Panc1 (cell line): ENCODE measurements around the gene CDK5. TPM values are rescaled to one million over a fixed set of nuclear protein-coding genes. Genes with fewer than 3 reads are reported as not detected.

Experiments
- ATAC-seq: fragments of 200-7000 bp; cut with Tn5 transposase; 2 replicates; pipeline ENCODE4 v1.9.1; 2020; ENCODE audit warnings: mild to moderate bottlenecking, moderate library complexity
- BruUV-seq: library from RNA; stranded (reverse); fragments of 400-500 nt; replicated peaks from 2 replicates; lab custom pipeline; 2021; lab: Mats Ljungman, UMichigan
- CTCF ChIA-PET: fragments of 300-600 bp; sonication (Branson Sonifier 250); formaldehyde crosslinking; loops from one replicate; lab custom pipeline; 2022; ENCODE audit warnings: antibody characterized with exemption; lab: Charles Lee
- POLR2A ChIA-PET: fragments of 300-600 bp; sonication (Branson Sonifier 250); formaldehyde crosslinking; loops from one replicate; lab custom pipeline; 2022; ENCODE audit warnings: antibody characterized with exemption; lab: Charles Lee
- DNase-seq: peaks from one replicate; pipeline ENCODE4 v3.0.0-alpha.2; 2010; ENCODE audit warnings: low read depth, low spot score
- H3K27ac ChIP-seq: 2 replicates; pipeline ENCODE4 v1.5.1; 2011; ENCODE audit warnings: mild to moderate bottlenecking, low read length, inconsistent platforms
- H3K27me3 ChIP-seq: fragments of 200-500 bp; sonication (Bioruptor generic); 2 replicates; pipeline ENCODE4 v1.6.0; 2014; ENCODE audit warnings: low read length, inconsistent platforms; ENCODE audit not compliant: control insufficient read depth, insufficient read depth
- H3K36me3 ChIP-seq: fragments of 200-500 bp; sonication (Bioruptor generic); 2 replicates; pipeline ENCODE4 v1.5.1; 2014; ENCODE audit warnings: inconsistent platforms, mild to moderate bottlenecking, low read length, moderate library complexity; ENCODE audit not compliant: control insufficient read depth, insufficient read depth
- H3K4me1 ChIP-seq: 2 replicates; pipeline ENCODE4 v1.5.1; 2011; ENCODE audit warnings: inconsistent platforms, mild to moderate bottlenecking, low read length, moderate library complexity; ENCODE audit not compliant: control insufficient read depth, insufficient read depth
- H3K4me3 ChIP-seq, 2 experiments: 2 replicates each; pipeline ENCODE4 v1.5.1; 2011 to 2012; ENCODE audit warnings: low read depth in 2 of 2, low read length in 2 of 2, mild to moderate bottlenecking in 2 of 2, inconsistent platforms in 1 of 2, moderate library complexity in 1 of 2
- H3K9me3 ChIP-seq: fragments of 200-500 bp; sonication (Bioruptor generic); 2 replicates; pipeline ENCODE4 v1.5.1; 2014; ENCODE audit warnings: low read depth, mild to moderate bottlenecking, inconsistent platforms, low read length, moderate library complexity; ENCODE audit not compliant: control insufficient read depth, insufficient read depth
- CTCF ChIP-seq: fragments of 450-650 bp; IDR thresholded peaks from 2 replicates; pipeline ENCODE4 v1.5.1; 2017; ENCODE audit warnings: mild to moderate bottlenecking
- POLR2AphosphoS5 ChIP-seq: IDR thresholded peaks from 2 replicates; pipeline ENCODE4 v1.6.1; 2012; ENCODE audit warnings: mild to moderate bottlenecking, low read depth, low read length, moderate library complexity
- REST ChIP-seq, 2 experiments: IDR thresholded peaks; 2 replicates each; pipeline ENCODE4 v1.6.1; 2011 to 2012; ENCODE audit warnings: low read depth in 2 of 2, control low read depth in 1 of 2, low read length in 1 of 2, mild to moderate bottlenecking in 1 of 2, moderate library complexity in 1 of 2; ENCODE audit not compliant: insufficient read depth in 1 of 2
- SIN3A ChIP-seq: IDR thresholded peaks from 2 replicates; pipeline ENCODE4 v1.6.1; 2012; ENCODE audit warnings: low read depth, mild to moderate bottlenecking, low read length, moderate library complexity, borderline replicate concordance; ENCODE audit not compliant: insufficient read depth
- TCF7L2 ChIP-seq: IDR thresholded peaks from 2 replicates; pipeline ENCODE4 v1.6.1; 2011; ENCODE audit warnings: mild to moderate bottlenecking, low read depth, low read length, inconsistent platforms
- in situ Hi-C: cut with HindIII; loops from 2 replicates; pipeline ENCODE4 v1.10.0; 2016; ENCODE audit warnings: low sequenced_read_pairs, low pct_unique_long_range_greater_than_20kb
- intact Hi-C: fragments of 100-400 bp; cut with micrococcal nuclease; formaldehyde crosslinking; loops from one replicate; pipeline ENCODE4 v1.10.0; 2022; ENCODE audit not compliant: unreplicated experiment
- total RNA-seq: library from RNA; stranded (reverse); gene quantifications from one replicate; pipeline ENCODE4 v1.2.1, GENCODE V29; 2021; ENCODE audit not compliant: unreplicated experiment

The CDK5 gene
- total RNA-seq, 1 experiment from 2014 or later, result 25.6 TPM

- POLR2A ChIA-PET, result no interaction called here
- CTCF ChIA-PET, result no interaction called here
- intact Hi-C loops, result no loop called here
- BruUV-seq, result no TSS peak
- in situ Hi-C loops, result no loop called here
- TF ChIP-seq CTCF, result no peak
- TF ChIP-seq REST (IDR thresholded peaks at IDR 0.05; ENCODE audit: insufficient read depth in 1 of 2, low read depth in 2 of 2, low read length in 1 of 2), result no peak
- TF ChIP-seq POLR2AphosphoS5, result no peak
- TF ChIP-seq TCF7L2, result no peak
- no peak for TF ChIP-seq SIN3A
- ATAC-seq, result no peak
- DNase-seq, result no peak
- Histone ChIP-seq H3K27ac (no peak overlapping the region), H3K27me3 (no peaks in the 10 kb centered on the region), H3K4me3 (no peak overlapping the region), H3K36me3 (no peaks in the 10 kb centered on the region), H3K9me3 (no peaks in the 10 kb centered on the region), H3K4me1 (no peaks in the 10 kb centered on the region)
Observed at GRCh38 chr7:151099486-151100211, 42.0 kb upstream of the CDK5 start.

GRCh38 chr7:151095828-151096475, 38.3 kb upstream of the CDK5 start:
- intact Hi-C loops (no loop called here), in situ Hi-C loops (no loop called here)
- BruUV-seq, result no TSS peak
- no peak for TF ChIP-seq SIN3A
- TF ChIP-seq CTCF, result no peak
- TF ChIP-seq REST (IDR thresholded peaks at IDR 0.05; ENCODE audit: insufficient read depth in 1 of 2, low read depth in 2 of 2, low read length in 1 of 2), result no peak
- TF ChIP-seq POLR2AphosphoS5, result no peak
- no peak for TF ChIP-seq TCF7L2
- ChIA-PET POLR2A (no interaction called here), CTCF (no interaction called here)
- 0 out of 2 replicates have a peak, but pooled peaks cover 2% of the 10 kb centered on the region for H3K4me1 ChIP-seq
- H3K27ac ChIP-seq, result no peak overlapping the region
- H3K36me3 ChIP-seq, result no peaks in the 10 kb centered on the region
- H3K27me3 ChIP-seq, result no peaks in the 10 kb centered on the region
- no peak for DNase-seq
- no peak overlapping the region for H3K4me3 ChIP-seq
- no peak for ATAC-seq
- no peaks in the 10 kb centered on the region for H3K9me3 ChIP-seq
